CD14-positive monocyte (primary cell): ENCODE data around the gene SH2D1B. TPM values are rescaled to one million over a fixed set of nuclear protein-coding genes. Genes with fewer than 3 reads are reported as not detected.

Experiments used
- DNase-seq, 3 donors: peaks; one replicate each; pipeline ENCODE4 v3.0.0-alpha.2; 2011 to 2022
- H2AFZ ChIP-seq: 2 replicates; pipeline ENCODE4 v1.6.0; 2012; ENCODE audit warnings: mild to moderate bottlenecking, low read depth, low read length, inconsistent platforms; ENCODE audit not compliant: insufficient read depth, poor library complexity, severe bottlenecking
- H3K27ac ChIP-seq, 2 donors: 1 replicate in 1 of 2; 2 replicates in 1 of 2; pipeline ENCODE4 v1.5.1; 2012 to 2013; ENCODE audit warnings: low read length in 2 of 2, control low read depth in 1 of 2, inconsistent platforms in 1 of 2, low read depth in 1 of 2, mild to moderate bottlenecking in 1 of 2
- H3K27me3 ChIP-seq, 2 donors: one replicate each; pipeline versions ENCODE4 v1.6.0 to v1.6.1; 2011 to 2013; ENCODE audit warnings: low read length in 2 of 2; ENCODE audit not compliant: control insufficient read depth in 2 of 2, insufficient read depth in 2 of 2
- H3K36me3 ChIP-seq, 2 donors: replicated peaks in 1 of 2; 1 replicate in 1 of 2; 2 replicates in 1 of 2; pipeline versions ENCODE4 v1.5.1 to v1.6.1; 2012 to 2013; ENCODE audit warnings: low read length in 2 of 2, control low read depth in 1 of 2, inconsistent platforms in 1 of 2, mild to moderate bottlenecking in 1 of 2; ENCODE audit not compliant: insufficient read depth in 2 of 2, control insufficient read depth in 1 of 2
- H3K4me1 ChIP-seq, 2 donors: 1 replicate in 1 of 2; 2 replicates in 1 of 2; pipeline versions ENCODE4 v1.5.1 to v1.6.1; 2012 to 2013; ENCODE audit warnings: low read length in 2 of 2, control low read depth in 1 of 2, inconsistent platforms in 1 of 2, mild to moderate bottlenecking in 1 of 2, moderate library complexity in 1 of 2; ENCODE audit not compliant: insufficient read depth in 2 of 2, control insufficient read depth in 1 of 2
- H3K4me2 ChIP-seq: replicated peaks from 2 replicates; pipeline ENCODE3; 2012; ENCODE audit warnings: low read length, moderate library complexity, mild to moderate bottlenecking; ENCODE audit not compliant: poor library complexity, severe bottlenecking; ENCODE audit errors: extremely low read depth
- H3K4me3 ChIP-seq, 3 experiments: fragments of 200-600 bp in 1 of 3; sonication (generic) in 1 of 3; replicated peaks in 1 of 3; 1 replicate in 2 of 3; 2 replicates in 1 of 3; pipeline ENCODE4 v1.5.1; 2011 to 2013; ENCODE audit warnings: low read length in 3 of 3, mild to moderate bottlenecking in 3 of 3, control low read depth in 2 of 3, low read depth in 2 of 3, inconsistent platforms in 1 of 3, moderate library complexity in 1 of 3
- H3K79me2 ChIP-seq: 2 replicates; pipeline ENCODE4 v1.6.0; 2012; ENCODE audit warnings: mild to moderate bottlenecking, control low read depth, inconsistent platforms, low read length, moderate library complexity; ENCODE audit not compliant: insufficient read depth
- H3K9ac ChIP-seq: 2 replicates; pipeline ENCODE4 v1.6.0; 2017; ENCODE audit warnings: low read length, mild to moderate bottlenecking; ENCODE audit not compliant: insufficient read depth, poor library complexity, severe bottlenecking
- H3K9me3 ChIP-seq, 2 donors: replicated peaks in 1 of 2; 1 replicate in 1 of 2; 2 replicates in 1 of 2; pipeline versions ENCODE4 v1.5.1 to v1.6.1; 2012 to 2013; ENCODE audit warnings: low read length in 2 of 2, control low read depth in 1 of 2; ENCODE audit not compliant: control insufficient read depth in 1 of 2, insufficient read depth in 1 of 2
- H4K20me1 ChIP-seq: 2 replicates; pipeline ENCODE4 v1.6.0; 2012; ENCODE audit warnings: mild to moderate bottlenecking, low read length, control low read depth, moderate library complexity; ENCODE audit not compliant: insufficient read depth
- H3K27ac Mint-ChIP-seq, 7 donors: one replicate each; pipeline ENCODE4 v1.8.0; 2020; ENCODE audit warnings: mild to moderate bottlenecking in 7 of 7, mixed read lengths in 7 of 7, moderate library complexity in 6 of 7, inconsistent platforms in 2 of 7
- H3K27me3 Mint-ChIP-seq, 3 donors: one replicate each; pipeline ENCODE4 v1.8.0; 2021 to 2022; ENCODE audit warnings: low read depth in 3 of 3, mild to moderate bottlenecking in 3 of 3, mixed read lengths in 3 of 3, moderate library complexity in 3 of 3, inconsistent platforms in 1 of 3
- H3K36me3 Mint-ChIP-seq, 2 donors: one replicate each; pipeline ENCODE4 v1.8.0; 2020; ENCODE audit warnings: mixed read lengths in 2 of 2, inconsistent platforms in 1 of 2, mild to moderate bottlenecking in 1 of 2
- H3K4me1 Mint-ChIP-seq: one replicate; pipeline ENCODE4 v1.8.0; 2020; ENCODE audit warnings: mild to moderate bottlenecking, mixed read lengths
- H3K4me3 Mint-ChIP-seq, 2 donors: one replicate each; pipeline ENCODE4 v1.8.0; 2020; ENCODE audit warnings: mild to moderate bottlenecking in 2 of 2, mixed read lengths in 2 of 2, moderate library complexity in 1 of 2
- H3K9me3 Mint-ChIP-seq, 7 donors: one replicate each; pipeline ENCODE4 v1.8.0; 2020 to 2022; ENCODE audit warnings: mixed read lengths in 7 of 7, mild to moderate bottlenecking in 6 of 7, moderate library complexity in 6 of 7, inconsistent platforms in 2 of 7
- CTCF ChIP-seq: fragments of 200-600 bp; IDR thresholded peaks from one replicate; pipeline ENCODE4 v1.8.0; 2022; ENCODE audit warnings: antibody characterized with exemption, mild to moderate bottlenecking
- WGBS: methylation state at CpG from one replicate; pipeline ENCODE4 v1.1.5; 2013; ENCODE audit warnings: missing lambda C conversion rate; ENCODE audit not compliant: insufficient coverage; 5-methylcytosine and 5-hydroxymethylcytosine counted together
- intact Hi-C, 2 donors: fragments of 100-400 bp; cut with micrococcal nuclease; formaldehyde crosslinking; loops; one replicate each; pipeline versions ENCODE4 v1.15.0 to v1.15.1; 2023
- polyA plus RNA-seq, 3 donors: library from polyadenylated mRNA; depleted of rRNA in 1 of 3; unstranded in 2 of 3; stranded (reverse) in 1 of 3; fragments of 300-500 nt in 2 of 3; fragments of >200 nt in 1 of 3; fragmentation: Illumina TruSeq in 2 of 3; gene quantifications; 1 replicate in 2 of 3; 2 replicates in 1 of 3; pipeline ENCODE4 v1.2.3, GENCODE V29; 2012 to 2021

Gene SH2D1B
- polyA plus RNA-seq, 3 donors: 0.88 to 2.9 (median 1.7) TPM

GRCh38 chr1:162347281-162347680 lies 64.7 kb downstream of the SH2D1B start:
- DNase-seq: no peak
- Histone ChIP-seq H3K4me3 (no peak overlapping the region), H3K36me3 (no peaks in the 10 kb centered on the region), H2AFZ (no peak overlapping the region), H3K9ac (no peak overlapping the region), H4K20me1 (no peaks in the 10 kb centered on the region), H3K79me2 (no peaks in the 10 kb centered on the region), H3K4me1 (peaks cover 37 to 44% of the 10 kb centered on the region in 2 donors), H3K4me2 (no peak overlapping the region), H3K27ac (no peak overlapping the region), H3K27me3 (no peaks in the 10 kb centered on the region), H3K9me3 (no peaks in the 10 kb centered on the region)
- Mint-ChIP-seq H3K4me1 (peaks cover 38% of the 10 kb centered on the region), H3K27ac (no peak overlapping the region), H3K4me3 (no peak overlapping the region), H3K36me3 (no peaks in the 10 kb centered on the region), H3K27me3 (peaks cover 0 to 7% (median 0%) of the 10 kb centered on the region in 3 donors), H3K9me3 (no peaks in the 10 kb centered on the region)
- no CpG with 5 or more reads among the region's 3 CpGs for WGBS
- intact Hi-C loops: no loop called here
- no peak for TF ChIP-seq CTCF

Other genes starting within 250 kb of the SH2D1B start
- not detected for gene SPATA46, start 35.3 kb downstream of the SH2D1B start, polyA plus RNA-seq
- gene C1orf226, start 30.4 kb downstream of the SH2D1B start, polyA plus RNA-seq: under 1 TPM in 2 of 3 donors, not detected in 1; 0.10 to 0.31 TPM
- gene UHMK1, start 85.7 kb upstream of the SH2D1B start, polyA plus RNA-seq: 10 to 100 TPM; 14.9 to 38.2 (median 27.7) TPM
- gene UAP1, start 149.6 kb upstream of the SH2D1B start, polyA plus RNA-seq: 1 to 10 TPM; 2.8 to 7.2 (median 5.9) TPM
- gene DDR2, start 220.3 kb upstream of the SH2D1B start, polyA plus RNA-seq: under 1 TPM in 1 of 3 donors, not detected in 2; 0.07 TPM